ENCODE measurements around the gene TIMM17A. TPM values are rescaled to one million over a fixed set of nuclear protein-coding genes. Genes with fewer than 3 reads are reported as not detected.
"Not testable (repeated sequence)": the region's sequence is repeated elsewhere in the genome, so short reads cannot be mapped to it uniquely, and the experiment has no call there.

Gene TIMM17A
- total RNA-seq, 1 donor from 2014 or later: 47.2 TPM

DNA sequence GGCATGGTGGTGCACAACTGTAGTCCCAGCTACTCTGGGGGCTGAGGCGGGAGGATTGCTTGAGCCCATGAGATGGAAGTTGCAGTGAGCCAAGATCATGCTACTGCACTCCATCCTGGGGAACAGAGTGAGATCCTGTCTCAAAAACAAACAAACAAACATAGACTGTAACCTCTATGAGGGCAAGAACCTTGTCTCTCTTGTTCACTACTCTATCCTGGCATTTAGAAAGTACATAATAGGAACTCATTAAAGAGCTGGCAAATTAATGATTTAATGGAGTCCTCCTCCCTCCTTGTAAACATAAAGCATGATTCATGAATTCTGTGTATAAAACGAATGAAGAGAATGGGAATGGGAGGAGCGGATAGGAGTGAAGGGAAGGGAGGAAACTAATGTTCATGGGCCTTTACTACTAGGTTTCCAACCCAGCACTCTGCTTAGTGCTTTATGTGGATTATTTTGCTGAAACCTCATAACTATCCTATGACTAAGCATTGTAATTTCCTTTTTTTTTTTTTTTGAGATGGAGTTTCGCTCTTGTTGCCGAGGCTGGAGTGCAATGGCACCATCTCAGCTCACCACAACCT is 17.6 kb upstream of the TIMM17A start:
- TF ChIP-seq, protein P1, sequence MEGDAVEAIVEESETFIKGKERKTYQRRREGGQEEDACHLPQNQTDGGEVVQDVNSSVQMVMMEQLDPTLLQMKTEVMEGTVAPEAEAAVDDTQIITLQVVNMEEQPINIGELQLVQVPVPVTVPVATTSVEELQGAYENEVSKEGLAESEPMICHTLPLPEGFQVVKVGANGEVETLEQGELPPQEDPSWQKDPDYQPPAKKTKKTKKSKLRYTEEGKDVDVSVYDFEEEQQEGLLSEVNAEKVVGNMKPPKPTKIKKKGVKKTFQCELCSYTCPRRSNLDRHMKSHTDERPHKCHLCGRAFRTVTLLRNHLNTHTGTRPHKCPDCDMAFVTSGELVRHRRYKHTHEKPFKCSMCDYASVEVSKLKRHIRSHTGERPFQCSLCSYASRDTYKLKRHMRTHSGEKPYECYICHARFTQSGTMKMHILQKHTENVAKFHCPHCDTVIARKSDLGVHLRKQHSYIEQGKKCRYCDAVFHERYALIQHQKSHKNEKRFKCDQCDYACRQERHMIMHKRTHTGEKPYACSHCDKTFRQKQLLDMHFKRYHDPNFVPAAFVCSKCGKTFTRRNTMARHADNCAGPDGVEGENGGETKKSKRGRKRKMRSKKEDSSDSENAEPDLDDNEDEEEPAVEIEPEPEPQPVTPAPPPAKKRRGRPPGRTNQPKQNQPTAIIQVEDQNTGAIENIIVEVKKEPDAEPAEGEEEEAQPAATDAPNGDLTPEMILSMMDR (IDR thresholded peaks at IDR 0.05; ENCODE audit: insufficient read depth, low read length, poor library complexity, severe bottlenecking): no peak
- no peaks in the 10 kb centered on the region for H3K36me3 ChIP-seq (ENCODE audit: control insufficient read depth, insufficient read depth, low read length)
- H3K27me3 ChIP-seq (ENCODE audit: control insufficient read depth, insufficient read depth, low read length): no peaks in the 10 kb centered on the region
- H3K4me3 ChIP-seq (ENCODE audit: low read depth, low read length): no peak overlapping the region
- DNase-seq (ENCODE audit: low read depth): no peak

DNA sequence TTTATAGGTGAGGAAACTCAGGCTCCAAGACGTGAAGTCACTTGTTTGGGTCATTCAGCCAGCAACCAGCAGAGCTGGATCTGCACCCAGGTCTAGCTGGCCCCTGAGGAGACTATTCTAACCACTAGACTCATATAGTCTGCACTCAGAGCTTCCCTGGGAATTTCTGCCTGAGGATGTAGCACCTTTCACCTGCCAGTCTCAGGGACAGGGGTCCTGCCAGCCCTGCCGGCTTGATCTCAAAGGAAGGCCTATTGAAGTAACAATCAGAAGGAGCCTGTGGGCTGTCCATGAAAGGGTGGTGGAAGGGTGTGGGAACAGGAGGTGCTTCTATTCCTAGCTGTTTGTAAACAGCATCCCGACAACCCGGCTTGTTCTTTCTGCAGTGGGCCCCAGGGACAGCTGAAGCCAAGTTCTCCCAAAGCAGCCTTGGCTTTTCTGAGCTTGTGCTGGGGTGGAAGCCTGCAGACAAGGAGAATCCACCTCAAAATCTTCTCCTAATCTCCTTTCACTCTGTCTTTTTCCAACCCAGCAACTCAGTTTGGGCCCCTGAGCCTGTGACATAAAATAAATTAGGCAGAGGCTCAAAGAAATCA is 16.8 kb upstream of the TIMM17A start:
- no peaks in the 10 kb centered on the region for H3K27me3 ChIP-seq (ENCODE audit: control insufficient read depth, insufficient read depth, low read length)
- no peaks in the 10 kb centered on the region for H3K36me3 ChIP-seq (ENCODE audit: control insufficient read depth, insufficient read depth, low read length)
- TF ChIP-seq, protein P1 (IDR thresholded peaks at IDR 0.05; ENCODE audit: insufficient read depth, low read length, poor library complexity, severe bottlenecking): no peak
- H3K4me3 ChIP-seq (ENCODE audit: low read depth, low read length): no peak overlapping the region
- DNase-seq (ENCODE audit: low read depth): no peak

DNA sequence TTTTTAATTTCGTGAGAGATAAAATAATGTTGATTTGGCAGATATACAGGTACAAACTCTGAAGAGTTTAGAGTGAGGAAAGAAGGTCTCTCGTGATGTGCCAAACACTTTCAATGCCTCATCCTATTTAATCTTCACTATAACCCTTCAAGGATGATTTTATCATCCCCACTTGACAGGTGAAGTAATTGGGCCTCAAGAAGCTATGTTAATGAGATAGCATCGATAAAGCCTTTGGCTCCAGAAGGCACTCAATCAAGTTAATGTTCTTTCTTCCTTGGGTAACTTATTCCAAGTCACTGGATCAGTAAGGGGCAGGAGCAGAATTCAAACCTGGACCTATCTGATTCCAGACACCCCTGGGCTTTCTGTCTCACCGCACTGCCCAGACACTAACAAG is 16.2 kb upstream of the TIMM17A start:
- Histone ChIP-seq H3K27me3 (ENCODE audit: control insufficient read depth, insufficient read depth, low read length) (no peaks in the 10 kb centered on the region), H3K36me3 (ENCODE audit: control insufficient read depth, insufficient read depth, low read length) (no peaks in the 10 kb centered on the region), H3K4me3 (ENCODE audit: low read depth, low read length) (no peak overlapping the region)
- TF ChIP-seq, protein P1 (IDR thresholded peaks at IDR 0.05; ENCODE audit: insufficient read depth, low read length, poor library complexity, severe bottlenecking): no peak
- no peak for DNase-seq (ENCODE audit: low read depth)

DNA sequence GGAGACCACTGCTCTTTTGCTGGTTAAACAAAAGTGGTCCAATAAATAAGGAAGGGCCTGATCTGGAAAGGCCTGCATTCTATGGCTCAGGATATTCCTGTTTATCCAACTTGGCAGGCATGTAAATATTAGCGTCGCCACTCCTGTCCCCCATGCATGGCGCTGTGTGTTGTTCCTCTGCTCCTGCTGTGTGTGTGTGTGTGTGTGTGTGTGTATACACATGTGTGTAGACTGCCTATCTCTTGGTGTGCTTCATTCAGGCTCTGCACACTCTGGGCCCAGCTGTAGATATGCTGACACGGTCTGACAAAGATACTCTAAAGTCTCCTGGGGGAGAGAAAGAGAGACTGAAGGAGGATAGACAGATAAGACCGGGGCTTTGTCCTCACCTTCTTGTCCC is 15.7 kb upstream of the TIMM17A start:
- no peak for DNase-seq (ENCODE audit: low read depth)
- Histone ChIP-seq H3K27me3 (ENCODE audit: control insufficient read depth, insufficient read depth, low read length) (no peaks in the 10 kb centered on the region), H3K36me3 (ENCODE audit: control insufficient read depth, insufficient read depth, low read length) (no peaks in the 10 kb centered on the region), H3K4me3 (ENCODE audit: low read depth, low read length) (no peak overlapping the region)
- TF ChIP-seq, protein P1 (IDR thresholded peaks at IDR 0.05; ENCODE audit: insufficient read depth, low read length, poor library complexity, severe bottlenecking): no peak

DNA sequence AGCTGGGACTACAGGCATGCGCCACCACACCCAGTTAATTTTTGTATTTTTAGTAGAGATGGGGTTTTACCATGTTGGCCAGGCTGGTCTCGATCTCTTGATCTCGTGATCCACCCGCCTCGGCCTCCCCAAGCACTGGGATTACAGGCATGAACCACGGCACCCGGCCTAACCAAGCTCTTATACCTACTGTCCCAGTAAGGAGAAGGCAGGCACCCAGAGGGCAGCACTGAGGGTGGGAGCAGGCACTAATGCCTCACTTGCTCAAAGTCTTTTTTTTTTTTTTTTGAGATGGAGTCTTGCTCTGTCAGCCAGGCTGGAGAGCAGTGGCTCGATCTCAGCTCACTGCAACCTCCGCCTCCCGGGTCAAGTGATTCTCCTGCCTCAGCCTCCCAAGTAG is 15.0 kb upstream of the TIMM17A start:
- H3K27me3 ChIP-seq (ENCODE audit: control insufficient read depth, insufficient read depth, low read length); DNase-seq (ENCODE audit: low read depth); H3K36me3 ChIP-seq (ENCODE audit: control insufficient read depth, insufficient read depth, low read length); H3K4me3 ChIP-seq (ENCODE audit: low read depth, low read length): not testable (repeated sequence)

DNA sequence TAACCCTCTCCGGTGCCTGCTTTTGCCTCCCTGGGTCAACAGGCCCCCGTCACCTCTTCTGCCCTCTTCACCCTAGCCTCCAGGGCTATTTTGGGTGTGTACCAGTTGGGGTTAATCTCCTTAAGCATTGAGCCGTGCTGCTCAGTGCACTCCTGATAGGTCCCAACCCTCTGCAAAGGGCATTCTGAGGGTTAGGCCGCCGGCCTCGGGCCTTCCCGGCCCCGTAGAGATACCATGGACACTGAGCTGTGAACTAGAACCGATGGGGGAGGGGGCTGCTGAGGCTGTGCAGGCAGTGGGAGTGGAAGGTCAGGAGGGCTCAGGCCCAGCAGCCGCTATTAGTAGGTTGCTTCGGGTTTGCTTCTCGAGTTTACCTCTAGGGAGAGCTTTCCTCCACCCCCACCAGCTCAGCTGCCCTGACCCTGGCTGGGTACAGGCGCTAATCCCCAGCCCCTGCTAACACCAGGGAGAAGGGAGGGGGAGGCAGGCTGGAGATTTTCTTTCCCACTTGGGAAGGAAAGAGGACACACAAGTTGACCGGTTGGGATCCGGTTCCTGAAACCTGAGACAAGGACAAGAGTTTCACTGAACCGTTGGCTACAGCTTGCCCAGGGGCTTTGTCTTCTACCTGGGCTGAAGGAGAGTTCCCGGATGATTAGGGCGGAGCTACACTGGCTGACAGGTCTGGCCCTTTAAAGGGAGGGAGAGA is 13.7 kb upstream of the TIMM17A start:
- DNase-seq (ENCODE audit: low read depth): no peak
- Histone ChIP-seq H3K4me3 (ENCODE audit: low read depth, low read length) (no peak overlapping the region), H3K27me3 (ENCODE audit: control insufficient read depth, insufficient read depth, low read length) (no peaks in the 10 kb centered on the region), H3K36me3 (ENCODE audit: control insufficient read depth, insufficient read depth, low read length) (no peaks in the 10 kb centered on the region)
- TF ChIP-seq, protein P1 (IDR thresholded peaks at IDR 0.05; ENCODE audit: insufficient read depth, low read length, poor library complexity, severe bottlenecking): no peak

Data from kidney epithelial cell (primary cell).